C4-2B (cell line): ENCODE measurements around the gene PTPRA.

Experiments used
- ZFX ChIP-seq: fragments of 450-650 bp; IDR thresholded peaks from 2 replicates; pipeline ENCODE4 v1.6.1; 2017
- TF ChIP-seq, protein P1 (sequence below): fragments of 450-650 bp; conservative IDR thresholded peaks from 2 replicates; pipeline ENCODE4 v1.5.1; 2017; ENCODE audit warnings: mild to moderate bottlenecking

- TF ChIP-seq, protein P1, sequence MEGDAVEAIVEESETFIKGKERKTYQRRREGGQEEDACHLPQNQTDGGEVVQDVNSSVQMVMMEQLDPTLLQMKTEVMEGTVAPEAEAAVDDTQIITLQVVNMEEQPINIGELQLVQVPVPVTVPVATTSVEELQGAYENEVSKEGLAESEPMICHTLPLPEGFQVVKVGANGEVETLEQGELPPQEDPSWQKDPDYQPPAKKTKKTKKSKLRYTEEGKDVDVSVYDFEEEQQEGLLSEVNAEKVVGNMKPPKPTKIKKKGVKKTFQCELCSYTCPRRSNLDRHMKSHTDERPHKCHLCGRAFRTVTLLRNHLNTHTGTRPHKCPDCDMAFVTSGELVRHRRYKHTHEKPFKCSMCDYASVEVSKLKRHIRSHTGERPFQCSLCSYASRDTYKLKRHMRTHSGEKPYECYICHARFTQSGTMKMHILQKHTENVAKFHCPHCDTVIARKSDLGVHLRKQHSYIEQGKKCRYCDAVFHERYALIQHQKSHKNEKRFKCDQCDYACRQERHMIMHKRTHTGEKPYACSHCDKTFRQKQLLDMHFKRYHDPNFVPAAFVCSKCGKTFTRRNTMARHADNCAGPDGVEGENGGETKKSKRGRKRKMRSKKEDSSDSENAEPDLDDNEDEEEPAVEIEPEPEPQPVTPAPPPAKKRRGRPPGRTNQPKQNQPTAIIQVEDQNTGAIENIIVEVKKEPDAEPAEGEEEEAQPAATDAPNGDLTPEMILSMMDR: no peak
- no peak for TF ChIP-seq ZFX
Measured at GRCh38 chr20:2942439-2942838, 69.2 kb downstream of the PTPRA start.
